Activated CD4-positive, alpha-beta T cell treated with anti-CD3 and anti-CD28 coated beads, Interleukin-2, amount 50 U/mL, for 1 hour (primary cell): ENCODE data around the gene SORCS3.

Source experiments
- DNase-seq: peaks from one replicate; pipeline ENCODE4 v3.0.0-alpha.2; 2020

SORCS3 gene

DNA sequence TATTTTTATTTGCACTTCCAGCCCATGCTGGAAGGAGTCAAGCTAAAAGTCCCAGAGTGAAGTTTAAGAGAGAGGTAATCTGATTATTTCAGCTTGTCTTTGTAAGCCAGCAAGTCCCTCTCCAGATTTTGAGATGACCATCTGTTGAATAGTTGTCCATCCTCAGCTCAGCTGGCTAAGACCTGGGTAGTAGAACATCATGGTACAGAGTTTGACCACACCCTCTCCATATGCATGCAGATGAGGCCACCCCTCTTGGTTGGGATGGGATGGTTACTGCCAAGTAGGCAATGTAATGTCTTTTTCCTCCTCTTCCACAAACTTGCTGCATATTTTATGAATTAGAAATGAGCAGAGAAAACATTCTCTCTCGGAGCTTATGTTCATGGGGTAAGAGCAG is 639.8 kb downstream of the SORCS3 start:
- no peak for DNase-seq

DNA sequence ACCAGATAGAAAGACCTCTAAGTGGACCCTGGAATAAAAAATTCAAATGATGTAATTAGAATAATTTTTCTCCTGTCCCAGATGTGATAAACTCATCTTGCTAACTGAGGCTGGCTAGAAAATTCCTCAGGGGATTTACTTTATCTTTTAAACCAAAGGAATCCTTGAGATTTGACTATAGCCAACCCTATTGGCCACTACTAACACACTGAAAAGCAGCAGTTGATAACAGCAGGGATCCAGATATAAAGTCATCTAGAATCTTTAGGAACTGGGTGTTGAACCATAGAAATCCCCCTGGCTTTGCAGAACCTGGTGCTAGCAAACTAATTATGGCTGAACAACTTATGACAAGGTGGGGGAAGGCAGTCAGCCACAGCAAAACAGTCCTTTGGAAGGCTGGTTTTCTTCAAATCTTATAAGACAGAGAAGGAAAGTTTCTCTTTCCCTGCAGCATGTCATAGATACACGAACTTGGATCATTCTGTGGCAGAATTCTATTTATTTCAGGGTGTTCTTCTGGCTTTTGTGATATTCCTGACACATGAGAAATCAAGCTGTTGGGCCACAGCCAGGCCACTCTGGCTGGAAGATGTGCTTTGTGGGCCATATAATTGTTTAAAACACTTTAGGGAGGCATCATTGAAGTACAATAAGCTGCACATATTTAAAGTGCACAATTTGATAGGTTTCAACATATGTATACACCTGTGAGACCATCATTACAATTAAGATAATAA is 643.6 kb downstream of the SORCS3 start:
- no peak for DNase-seq

DNA sequence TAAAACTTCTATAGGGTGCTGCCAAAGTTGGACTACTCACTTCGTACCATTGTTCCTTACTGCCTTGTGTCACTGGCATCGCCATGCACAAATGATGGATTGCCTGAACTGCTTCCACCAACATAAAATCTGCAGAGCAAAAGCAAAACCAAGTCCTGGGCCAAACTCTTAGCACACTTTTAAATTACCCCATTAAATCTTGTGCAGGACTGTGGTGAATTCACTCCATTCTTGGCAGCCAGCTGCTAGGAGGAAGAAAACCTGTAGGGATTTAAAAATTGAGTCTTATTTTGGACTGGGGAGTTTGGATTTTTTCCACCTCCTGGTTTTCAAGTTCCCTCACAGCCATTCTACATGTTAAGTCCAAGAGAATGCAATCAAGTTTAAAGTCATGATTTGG is 646.9 kb downstream of the SORCS3 start:
- no peak for DNase-seq

DNA sequence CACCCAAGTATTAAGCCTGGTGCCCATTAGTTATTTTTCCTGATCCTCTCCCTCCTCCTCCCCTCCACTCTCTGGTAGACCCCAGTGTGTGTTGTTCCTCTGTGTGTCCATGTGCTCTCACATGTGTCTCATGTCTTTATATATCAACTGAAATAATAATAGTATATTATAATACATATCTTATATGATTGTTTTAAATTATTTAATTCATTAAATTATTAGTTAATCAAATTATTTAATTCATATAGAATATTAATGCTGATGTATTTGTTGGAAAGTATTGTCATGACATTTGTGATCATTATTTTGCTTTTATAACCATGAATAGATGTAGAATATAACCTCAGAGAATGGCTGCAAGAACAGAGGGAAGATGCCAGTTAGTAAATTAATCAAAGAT is 647.5 kb downstream of the SORCS3 start:
- no peak for DNase-seq

DNA sequence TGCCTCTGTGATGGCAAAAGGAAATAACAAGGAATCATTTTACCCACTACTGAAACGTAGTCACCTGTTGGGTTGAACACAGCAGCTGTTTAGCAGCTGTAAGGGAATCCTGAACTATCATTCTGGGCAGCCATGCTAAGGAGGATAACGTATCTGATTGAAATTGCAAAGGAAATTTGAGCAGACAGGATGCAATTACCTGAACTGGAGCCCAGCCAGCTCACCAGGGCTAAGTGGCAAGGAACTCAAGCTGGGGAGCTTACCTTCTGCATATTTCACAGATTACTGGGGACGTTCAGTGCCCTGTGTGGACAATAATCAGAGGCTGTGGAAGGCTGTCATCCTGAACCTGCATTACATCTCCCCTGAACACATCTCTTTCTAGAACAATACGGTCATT is 650.5 kb downstream of the SORCS3 start:
- DNase-seq, result no peak

DNA sequence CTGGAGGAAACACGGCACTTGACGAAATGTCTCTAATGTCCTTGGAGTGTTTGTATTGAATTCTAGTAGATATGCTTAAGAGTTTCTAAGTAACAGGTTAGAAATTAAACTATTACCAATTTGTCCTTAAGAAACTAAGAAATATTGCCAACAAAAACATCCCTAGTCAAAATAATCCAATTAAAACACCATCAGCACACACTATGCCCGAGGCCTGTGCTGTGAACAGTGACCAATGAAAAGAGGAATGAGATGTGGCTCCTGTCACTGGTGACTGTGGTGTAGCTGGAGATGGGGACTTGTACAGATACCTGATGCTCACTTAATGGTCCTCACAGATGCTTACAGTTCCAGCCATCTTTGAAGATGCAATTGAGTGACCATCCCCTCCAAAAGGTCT is 651.1 kb downstream of the SORCS3 start:
- no peak for DNase-seq
